SK-N-SH (cell line): ENCODE results near the gene SRPK1. TPM values are rescaled to one million over a fixed set of nuclear protein-coding genes. Genes with fewer than 3 reads are reported as not detected.

Experiments
- CTCF ChIA-PET: fragments of 300-600, 350-600 bp; formaldehyde crosslinking; extraction: SDS; loops from one replicate; lab custom pipeline; 2021; lab: Yijun Ruan, JAX
- POLR2A ChIA-PET: fragments of 350-600 bp; sonication (Branson Sonifier 250); formaldehyde crosslinking; extraction: SDS; loops from one replicate; lab custom pipeline; 2020; ENCODE audit warnings: antibody characterized with exemption, inconsistent platforms; lab: Yijun Ruan, JAX
- DNase-seq: peaks from one replicate; pipeline ENCODE4 v3.0.0; 2012
- H2AFZ ChIP-seq: fragments of 200-600 bp; sonication (generic); 2 replicates; pipeline ENCODE4 v1.8.1; 2016; ENCODE audit warnings: antibody characterized with exemption, mild to moderate bottlenecking, low read depth
- H3F3A ChIP-seq: fragments of 200-600 bp; sonication (generic); replicated peaks from 2 replicates; pipeline ENCODE3; 2016; ENCODE audit warnings: antibody characterized with exemption, mild to moderate bottlenecking; ENCODE audit not compliant: insufficient read depth
- H3K27ac ChIP-seq, 2 experiments: fragments of 200-500 bp in 1 of 2; fragments of 200-600 bp in 1 of 2; sonication (Bioruptor generic) in 1 of 2; sonication (generic), shearing (Covaris generic) in 1 of 2; 2 replicates each; pipeline versions ENCODE4 v1.5.1 to v1.6.1; 2014 to 2016; ENCODE audit warnings: low read depth in 2 of 2, inconsistent platforms in 1 of 2, low read length in 1 of 2, mild to moderate bottlenecking in 1 of 2, mixed read lengths in 1 of 2
- H3K27me3 ChIP-seq: fragments of 200-600 bp; sonication (generic), shearing (Covaris generic); 2 replicates; pipeline ENCODE4 v1.6.1; 2016; ENCODE audit warnings: mixed run types; ENCODE audit not compliant: insufficient read depth
- H3K36me3 ChIP-seq, 2 experiments: fragments of 200-500 bp in 1 of 2; fragments of 200-600 bp in 1 of 2; sonication (Bioruptor generic) in 1 of 2; sonication (generic) in 1 of 2; replicated peaks in 1 of 2; 2 replicates each; pipeline versions ENCODE3 to v1.5.1; 2014 to 2016; ENCODE audit warnings: low read length in 1 of 2, mild to moderate bottlenecking in 1 of 2; ENCODE audit not compliant: insufficient read depth in 2 of 2, control insufficient read depth in 1 of 2
- H3K4me1 ChIP-seq, 2 experiments: fragments of 200-500 bp in 1 of 2; fragments of 200-600 bp in 1 of 2; sonication (Bioruptor generic) in 1 of 2; sonication (generic), shearing (Covaris generic) in 1 of 2; 2 replicates each; pipeline versions ENCODE4 v1.5.1 to v1.6.1; 2014 to 2016; ENCODE audit warnings: low read depth in 1 of 2, low read length in 1 of 2, mixed run types in 1 of 2; ENCODE audit not compliant: insufficient read depth in 2 of 2, control insufficient read depth in 1 of 2
- H3K4me2 ChIP-seq: fragments of 200-600 bp; sonication (generic), shearing (Covaris generic); 2 replicates; pipeline ENCODE4 v1.6.1; 2017; ENCODE audit warnings: mixed run types
- H3K4me3 ChIP-seq, 2 experiments: fragments of 200-500 bp in 1 of 2; fragments of 200-600 bp in 1 of 2; sonication (Bioruptor generic) in 1 of 2; sonication (generic), shearing (Covaris generic) in 1 of 2; 2 replicates each; pipeline versions ENCODE4 v1.5.1 to v1.8.1; 2014 to 2016; ENCODE audit warnings: low read depth in 2 of 2, inconsistent platforms in 1 of 2, low read length in 1 of 2, mild to moderate bottlenecking in 1 of 2, mixed read lengths in 1 of 2, moderate library complexity in 1 of 2
- H3K79me2 ChIP-seq: fragments of 200-600 bp; sonication (generic); 2 replicates; pipeline ENCODE4 v1.8.1; 2017; ENCODE audit warnings: mild to moderate bottlenecking; ENCODE audit not compliant: insufficient read depth
- H3K9ac ChIP-seq: fragments of 200-600 bp; sonication (generic); 2 replicates; pipeline ENCODE4 v1.6.1; 2017; ENCODE audit warnings: mixed run types
- H3K9me2 ChIP-seq: fragments of 200-600 bp; sonication (generic); 2 replicates; pipeline ENCODE4 v1.6.1; 2017; ENCODE audit warnings: mixed run types
- H3K9me3 ChIP-seq: fragments of 200-600 bp; sonication (generic); 2 replicates; pipeline ENCODE4 v1.6.1; 2017; ENCODE audit warnings: mixed run types, mild to moderate bottlenecking, moderate library complexity
- H4K20me1 ChIP-seq: fragments of 200-600 bp; sonication (generic); 2 replicates; pipeline ENCODE4 v1.6.1; 2017; ENCODE audit warnings: mild to moderate bottlenecking, mixed run types; ENCODE audit not compliant: insufficient read depth
- CHD2 ChIP-seq: fragments of 150-350 bp; IDR thresholded peaks from 2 replicates; pipeline ENCODE4 v1.6.1; 2018; ENCODE audit warnings: low read length; ENCODE audit not compliant: partially characterized antibody
- EP300 ChIP-seq, 2 experiments: IDR thresholded peaks; 2 replicates each; pipeline versions ENCODE4 v1.4.0 to v1.6.1; 2012; ENCODE audit warnings: borderline replicate concordance in 1 of 2, low read depth in 1 of 2, low read length in 1 of 2
- EZH2phosphoT487 ChIP-seq: fragments of 200-600 bp; sonication (generic); IDR thresholded peaks from 2 replicates; pipeline ENCODE4 v1.6.1; 2017; ENCODE audit warnings: low read depth, mixed run types, mild to moderate bottlenecking, antibody characterized with exemption, moderate library complexity, borderline replicate concordance
- FOXJ3 ChIP-seq: sonication (generic); formaldehyde crosslinking; IDR thresholded peaks from 2 replicates; pipeline ENCODE4 v1.5.1; 2020; ENCODE audit warnings: mild to moderate bottlenecking, missing genetic modification reagents
- MEF2A ChIP-seq: IDR thresholded peaks from 2 replicates; pipeline ENCODE4 v1.4.0; 2012; ENCODE audit warnings: low read depth, borderline replicate concordance
- MXI1 ChIP-seq: IDR thresholded peaks from 2 replicates; pipeline ENCODE4 v1.6.1; 2012; ENCODE audit warnings: mild to moderate bottlenecking, low read depth, low read length, improper control_type of control experiment
- NFIC ChIP-seq: IDR thresholded peaks from 2 replicates; pipeline ENCODE4 v1.4.0; 2012; ENCODE audit warnings: borderline replicate concordance
- NRF1 ChIP-seq: IDR thresholded peaks from 2 replicates; pipeline ENCODE4 v1.6.1; 2012; ENCODE audit warnings: low read depth, mild to moderate bottlenecking, low read length
- POLR2AphosphoS5 ChIP-seq: IDR thresholded peaks from 2 replicates; pipeline ENCODE4 v1.6.1; 2012; ENCODE audit warnings: low read depth, low read length
- RCOR1 ChIP-seq: fragments of 150-350 bp; IDR thresholded peaks from 2 replicates; pipeline ENCODE4 v1.6.1; 2017; ENCODE audit warnings: antibody characterized with exemption, low read length
- RFX5 ChIP-seq: IDR thresholded peaks from 2 replicates; pipeline ENCODE4 v1.6.1; 2012; ENCODE audit warnings: mild to moderate bottlenecking, improper control_type of control experiment, low read length
- RXRA ChIP-seq: IDR thresholded peaks from 2 replicates; pipeline ENCODE4 v1.4.0; 2012; ENCODE audit warnings: low read depth, mild to moderate bottlenecking, borderline replicate concordance
- SIN3A ChIP-seq: IDR thresholded peaks from 2 replicates; pipeline ENCODE4 v1.6.1; 2012; ENCODE audit warnings: low read depth, mild to moderate bottlenecking, low read length, moderate library complexity, borderline replicate concordance
- TAF1 ChIP-seq: IDR thresholded peaks from 2 replicates; pipeline ENCODE4 v1.6.1; 2012; ENCODE audit warnings: low read depth, mild to moderate bottlenecking, low read length, moderate library complexity, borderline replicate concordance
- TEAD4 ChIP-seq: IDR thresholded peaks from 2 replicates; pipeline ENCODE4 v1.4.0; 2012; ENCODE audit warnings: mild to moderate bottlenecking, borderline replicate concordance; ENCODE audit not compliant: insufficient read depth
- WGBS: methylation state at CpG from one replicate; pipeline ENCODE4 v1.1.6; 2017; ENCODE audit warnings: low lambda C conversion rate; 5-methylcytosine and 5-hydroxymethylcytosine counted together
- polyA plus RNA-seq, 3 experiments: library from polyadenylated mRNA; depleted of rRNA; stranded (reverse); fragments of >200 nt; gene quantifications; 2 replicates each; pipeline ENCODE4 v1.2.3, GENCODE V29; 2012
- TF ChIP-seq, protein P1 (sequence below): fragments of 150-350 bp; IDR thresholded peaks from 2 replicates; pipeline ENCODE4 v1.6.1; 2016; ENCODE audit warnings: mild to moderate bottlenecking, low read depth, low read length
- TF ChIP-seq, protein P2 (sequence below): fragments of 200-600 bp; sonication (generic); IDR thresholded peaks from 2 replicates; pipeline ENCODE4 v1.6.1; 2017; ENCODE audit warnings: antibody characterized with exemption, mild to moderate bottlenecking, moderate library complexity
- TF ChIP-seq, protein P3 (sequence below): IDR thresholded peaks from 2 replicates; pipeline ENCODE4 v1.4.0; 2012; ENCODE audit warnings: low read depth, borderline replicate concordance

The SRPK1 gene
- polyA plus RNA-seq, 1 of the 3 experiments (the other 2 are of a cell fraction): 10.6 TPM

DNA sequence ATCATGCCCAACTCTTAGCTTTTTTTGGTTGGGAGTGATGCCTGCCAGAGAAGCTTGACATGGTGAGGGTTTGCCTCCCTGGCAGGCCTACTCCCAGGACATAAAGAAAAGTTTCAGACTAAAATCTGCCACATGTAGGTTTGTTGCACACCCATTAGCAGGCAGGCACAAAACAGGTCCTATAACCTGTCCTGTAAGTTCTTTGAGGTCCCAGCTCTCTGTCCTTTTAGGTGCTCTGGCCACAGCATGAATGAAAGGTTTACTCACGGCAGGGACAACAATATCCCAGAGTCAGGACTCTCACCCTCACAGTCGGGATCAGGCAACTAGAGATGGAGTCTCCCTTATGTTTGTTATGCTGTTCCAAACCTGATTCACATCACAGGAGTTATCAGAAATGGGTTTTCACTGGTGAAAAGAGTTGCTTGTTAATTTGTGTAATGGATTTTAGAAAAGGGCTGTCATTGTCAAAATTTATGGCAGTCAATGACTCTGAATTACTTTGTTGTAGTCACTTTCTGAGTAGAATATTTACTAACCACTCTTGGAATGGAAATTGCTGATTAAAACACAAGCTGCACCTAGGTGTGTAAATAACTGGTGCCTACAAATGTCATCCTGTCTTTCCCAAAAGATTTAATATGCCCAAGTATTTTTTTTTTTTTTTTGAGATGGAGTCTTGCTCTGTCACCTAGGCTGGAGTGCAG, 5.8 kb upstream of the SRPK1 start:
- ChIA-PET CTCF (interaction anchor here (1.1 kb wide), 1 partner anchor 10 kb away, joined by 4 read pairs; no protein-coding TSS in a partner anchor), POLR2A (no interaction called here)
- no peaks in the 10 kb centered on the region for H3K9me2 ChIP-seq
- H2AFZ ChIP-seq: no peak overlapping the region
- no peaks in the 10 kb centered on the region; a peak in 1 of 4 replicates for H3K4me1 ChIP-seq
- no peaks in the 10 kb centered on the region for H3K79me2 ChIP-seq
- H3K9me3 ChIP-seq: no peaks in the 10 kb centered on the region
- no peak overlapping the region for H3K9ac ChIP-seq
- no peak for DNase-seq
- no peaks in the 10 kb centered on the region for H3K36me3 ChIP-seq
- no peaks in the 10 kb centered on the region for H3F3A ChIP-seq
- 96% methylated on average over 2 of the region's 2 CpGs for WGBS
- H4K20me1 ChIP-seq: no peaks in the 10 kb centered on the region
- H3K4me2 ChIP-seq: no peak overlapping the region
- no peak overlapping the region for H3K4me3 ChIP-seq
- TF ChIP-seq SIN3A: no peak
- TF ChIP-seq RXRA: no peak
- TF ChIP-seq, protein P1, sequence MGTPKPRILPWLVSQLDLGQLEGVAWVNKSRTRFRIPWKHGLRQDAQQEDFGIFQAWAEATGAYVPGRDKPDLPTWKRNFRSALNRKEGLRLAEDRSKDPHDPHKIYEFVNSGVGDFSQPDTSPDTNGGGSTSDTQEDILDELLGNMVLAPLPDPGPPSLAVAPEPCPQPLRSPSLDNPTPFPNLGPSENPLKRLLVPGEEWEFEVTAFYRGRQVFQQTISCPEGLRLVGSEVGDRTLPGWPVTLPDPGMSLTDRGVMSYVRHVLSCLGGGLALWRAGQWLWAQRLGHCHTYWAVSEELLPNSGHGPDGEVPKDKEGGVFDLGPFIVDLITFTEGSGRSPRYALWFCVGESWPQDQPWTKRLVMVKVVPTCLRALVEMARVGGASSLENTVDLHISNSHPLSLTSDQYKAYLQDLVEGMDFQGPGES: no peak
- no peak for TF ChIP-seq RFX5
- TF ChIP-seq TEAD4: no peak
- TF ChIP-seq TAF1: no peak
- TF ChIP-seq, protein P2, sequence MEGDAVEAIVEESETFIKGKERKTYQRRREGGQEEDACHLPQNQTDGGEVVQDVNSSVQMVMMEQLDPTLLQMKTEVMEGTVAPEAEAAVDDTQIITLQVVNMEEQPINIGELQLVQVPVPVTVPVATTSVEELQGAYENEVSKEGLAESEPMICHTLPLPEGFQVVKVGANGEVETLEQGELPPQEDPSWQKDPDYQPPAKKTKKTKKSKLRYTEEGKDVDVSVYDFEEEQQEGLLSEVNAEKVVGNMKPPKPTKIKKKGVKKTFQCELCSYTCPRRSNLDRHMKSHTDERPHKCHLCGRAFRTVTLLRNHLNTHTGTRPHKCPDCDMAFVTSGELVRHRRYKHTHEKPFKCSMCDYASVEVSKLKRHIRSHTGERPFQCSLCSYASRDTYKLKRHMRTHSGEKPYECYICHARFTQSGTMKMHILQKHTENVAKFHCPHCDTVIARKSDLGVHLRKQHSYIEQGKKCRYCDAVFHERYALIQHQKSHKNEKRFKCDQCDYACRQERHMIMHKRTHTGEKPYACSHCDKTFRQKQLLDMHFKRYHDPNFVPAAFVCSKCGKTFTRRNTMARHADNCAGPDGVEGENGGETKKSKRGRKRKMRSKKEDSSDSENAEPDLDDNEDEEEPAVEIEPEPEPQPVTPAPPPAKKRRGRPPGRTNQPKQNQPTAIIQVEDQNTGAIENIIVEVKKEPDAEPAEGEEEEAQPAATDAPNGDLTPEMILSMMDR: no peak
- no peak for TF ChIP-seq CHD2
- TF ChIP-seq, protein P3, sequence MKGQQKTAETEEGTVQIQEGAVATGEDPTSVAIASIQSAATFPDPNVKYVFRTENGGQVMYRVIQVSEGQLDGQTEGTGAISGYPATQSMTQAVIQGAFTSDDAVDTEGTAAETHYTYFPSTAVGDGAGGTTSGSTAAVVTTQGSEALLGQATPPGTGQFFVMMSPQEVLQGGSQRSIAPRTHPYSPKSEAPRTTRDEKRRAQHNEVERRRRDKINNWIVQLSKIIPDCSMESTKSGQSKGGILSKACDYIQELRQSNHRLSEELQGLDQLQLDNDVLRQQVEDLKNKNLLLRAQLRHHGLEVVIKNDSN: no peak
- TF ChIP-seq MEF2A: no peak
- TF ChIP-seq NFIC: no peak
- no peak for TF ChIP-seq NRF1
- TF ChIP-seq FOXJ3: no peak
- TF ChIP-seq MXI1: no peak
- no peak for TF ChIP-seq EZH2phosphoT487
- TF ChIP-seq RCOR1: no peak
- no peak for TF ChIP-seq EP300 (IDR thresholded peaks at IDR 0.05; ENCODE audit: borderline replicate concordance in 1 of 2, low read depth in 1 of 2, low read length in 1 of 2)
- no peak for TF ChIP-seq POLR2AphosphoS5
- H3K27me3 ChIP-seq: no peaks in the 10 kb centered on the region
- H3K27ac ChIP-seq: no peak overlapping the region
